GM23338 (cell line): Measurements from ENCODE around the gene PIH1D2.

ENCODE experiments used
- EZH2 ChIP-seq: fragments of 200-600 bp; sonication (generic); IDR thresholded peaks from one replicate; pipeline ENCODE4 v1.8.0; 2017; ENCODE audit warnings: antibody characterized with exemption, mild to moderate bottlenecking, low read depth; ENCODE audit not compliant: unreplicated experiment
- EZH2phosphoT487 ChIP-seq: fragments of 200-600 bp; sonication (generic); IDR thresholded peaks from one replicate; pipeline ENCODE4 v1.8.1; 2018; ENCODE audit warnings: antibody characterized with exemption; ENCODE audit not compliant: unreplicated experiment
- POLR2AphosphoS5 ChIP-seq: IDR thresholded peaks from 2 replicates; pipeline ENCODE4 v1.6.1; 2016; ENCODE audit warnings: antibody characterized with exemption, low read depth
- ZNF331 ChIP-seq: fragments of 250-450 bp; sonication (Bioruptor Pico); IDR thresholded peaks from 2 replicates; pipeline ENCODE4 v1.5.0; 2020; ENCODE audit warnings: low read depth, mild to moderate bottlenecking, moderate library complexity
- TF ChIP-seq, protein P1 (sequence below), 2 experiments: fragments of 200-600 bp in 1 of 2; sonication (generic) in 1 of 2; conservative IDR thresholded peaks; 2 replicates each; pipeline versions ENCODE4 v1.5.1 to v1.6.1; 2016 to 2017; ENCODE audit warnings: antibody characterized with exemption in 2 of 2, low read depth in 2 of 2, mild to moderate bottlenecking in 2 of 2, moderate library complexity in 1 of 2
- TF ChIP-seq, protein P2 (sequence below): IDR thresholded peaks from one replicate; pipeline ENCODE4 v1.6.1; 2018; ENCODE audit warnings: antibody characterized with exemption; ENCODE audit not compliant: unreplicated experiment

DNA sequence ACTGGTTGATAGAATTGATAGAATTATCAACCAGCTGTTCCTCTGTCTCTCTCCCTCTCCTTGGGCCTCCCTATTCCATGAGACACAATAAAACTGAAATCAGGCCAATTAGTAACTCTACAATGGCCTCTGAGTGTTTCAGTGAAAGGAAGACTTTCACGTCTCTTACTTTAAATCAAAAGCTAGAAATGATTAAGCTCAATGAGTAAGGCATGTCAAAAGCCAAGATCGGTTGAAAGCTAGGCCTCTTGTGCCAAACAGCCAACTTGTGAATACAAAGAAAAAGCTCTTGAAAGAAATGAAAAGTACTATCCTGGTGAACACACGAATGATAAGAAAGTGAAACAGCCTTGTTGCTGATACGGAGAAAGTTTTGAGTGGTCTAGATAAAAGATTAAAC, 16.6 kb downstream of the PIH1D2 start:
- TF ChIP-seq POLR2AphosphoS5 (no peak), EZH2 (no peak), EZH2phosphoT487 (no peak), ZNF331 (no peak)
- TF ChIP-seq, protein P1, sequence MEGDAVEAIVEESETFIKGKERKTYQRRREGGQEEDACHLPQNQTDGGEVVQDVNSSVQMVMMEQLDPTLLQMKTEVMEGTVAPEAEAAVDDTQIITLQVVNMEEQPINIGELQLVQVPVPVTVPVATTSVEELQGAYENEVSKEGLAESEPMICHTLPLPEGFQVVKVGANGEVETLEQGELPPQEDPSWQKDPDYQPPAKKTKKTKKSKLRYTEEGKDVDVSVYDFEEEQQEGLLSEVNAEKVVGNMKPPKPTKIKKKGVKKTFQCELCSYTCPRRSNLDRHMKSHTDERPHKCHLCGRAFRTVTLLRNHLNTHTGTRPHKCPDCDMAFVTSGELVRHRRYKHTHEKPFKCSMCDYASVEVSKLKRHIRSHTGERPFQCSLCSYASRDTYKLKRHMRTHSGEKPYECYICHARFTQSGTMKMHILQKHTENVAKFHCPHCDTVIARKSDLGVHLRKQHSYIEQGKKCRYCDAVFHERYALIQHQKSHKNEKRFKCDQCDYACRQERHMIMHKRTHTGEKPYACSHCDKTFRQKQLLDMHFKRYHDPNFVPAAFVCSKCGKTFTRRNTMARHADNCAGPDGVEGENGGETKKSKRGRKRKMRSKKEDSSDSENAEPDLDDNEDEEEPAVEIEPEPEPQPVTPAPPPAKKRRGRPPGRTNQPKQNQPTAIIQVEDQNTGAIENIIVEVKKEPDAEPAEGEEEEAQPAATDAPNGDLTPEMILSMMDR (conservative IDR thresholded peaks at IDR 0.05; ENCODE audit: low read depth in 2 of 2): no peak
- TF ChIP-seq, protein P2, sequence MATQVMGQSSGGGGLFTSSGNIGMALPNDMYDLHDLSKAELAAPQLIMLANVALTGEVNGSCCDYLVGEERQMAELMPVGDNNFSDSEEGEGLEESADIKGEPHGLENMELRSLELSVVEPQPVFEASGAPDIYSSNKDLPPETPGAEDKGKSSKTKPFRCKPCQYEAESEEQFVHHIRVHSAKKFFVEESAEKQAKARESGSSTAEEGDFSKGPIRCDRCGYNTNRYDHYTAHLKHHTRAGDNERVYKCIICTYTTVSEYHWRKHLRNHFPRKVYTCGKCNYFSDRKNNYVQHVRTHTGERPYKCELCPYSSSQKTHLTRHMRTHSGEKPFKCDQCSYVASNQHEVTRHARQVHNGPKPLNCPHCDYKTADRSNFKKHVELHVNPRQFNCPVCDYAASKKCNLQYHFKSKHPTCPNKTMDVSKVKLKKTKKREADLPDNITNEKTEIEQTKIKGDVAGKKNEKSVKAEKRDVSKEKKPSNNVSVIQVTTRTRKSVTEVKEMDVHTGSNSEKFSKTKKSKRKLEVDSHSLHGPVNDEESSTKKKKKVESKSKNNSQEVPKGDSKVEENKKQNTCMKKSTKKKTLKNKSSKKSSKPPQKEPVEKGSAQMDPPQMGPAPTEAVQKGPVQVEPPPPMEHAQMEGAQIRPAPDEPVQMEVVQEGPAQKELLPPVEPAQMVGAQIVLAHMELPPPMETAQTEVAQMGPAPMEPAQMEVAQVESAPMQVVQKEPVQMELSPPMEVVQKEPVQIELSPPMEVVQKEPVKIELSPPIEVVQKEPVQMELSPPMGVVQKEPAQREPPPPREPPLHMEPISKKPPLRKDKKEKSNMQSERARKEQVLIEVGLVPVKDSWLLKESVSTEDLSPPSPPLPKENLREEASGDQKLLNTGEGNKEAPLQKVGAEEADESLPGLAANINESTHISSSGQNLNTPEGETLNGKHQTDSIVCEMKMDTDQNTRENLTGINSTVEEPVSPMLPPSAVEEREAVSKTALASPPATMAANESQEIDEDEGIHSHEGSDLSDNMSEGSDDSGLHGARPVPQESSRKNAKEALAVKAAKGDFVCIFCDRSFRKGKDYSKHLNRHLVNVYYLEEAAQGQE: no peak
